Coronary artery (tissue), 2 donors: Measurements from ENCODE around the gene PRR23A.

Experiments
- DNase-seq: peaks from one replicate; pipeline ENCODE4 v3.0.0-alpha.2; 2017; ENCODE audit warnings: low spot score
- H3K27ac ChIP-seq, 2 donors: fragments of 200-600 bp; sonication (generic); one replicate each; pipeline ENCODE4 v1.5.1; 2016 to 2019
- H3K4me3 ChIP-seq: fragments of 200-600 bp; sonication (generic); 2 replicates; pipeline ENCODE4 v1.5.1; 2016; ENCODE audit warnings: mild to moderate bottlenecking, moderate library complexity
- CTCF ChIP-seq: fragments of 200-600 bp; sonication (generic); IDR thresholded peaks from one replicate; pipeline ENCODE4 v1.5.1; 2019; ENCODE audit warnings: antibody characterized with exemption

The PRR23A gene

GRCh38 chr3:139024968-139025367 lies 18.9 kb upstream of the PRR23A start:
- no peak for DNase-seq
- no peak for TF ChIP-seq CTCF
- H3K4me3 ChIP-seq, result no peak overlapping the region
- H3K27ac ChIP-seq, result no peak overlapping the region

DNA sequence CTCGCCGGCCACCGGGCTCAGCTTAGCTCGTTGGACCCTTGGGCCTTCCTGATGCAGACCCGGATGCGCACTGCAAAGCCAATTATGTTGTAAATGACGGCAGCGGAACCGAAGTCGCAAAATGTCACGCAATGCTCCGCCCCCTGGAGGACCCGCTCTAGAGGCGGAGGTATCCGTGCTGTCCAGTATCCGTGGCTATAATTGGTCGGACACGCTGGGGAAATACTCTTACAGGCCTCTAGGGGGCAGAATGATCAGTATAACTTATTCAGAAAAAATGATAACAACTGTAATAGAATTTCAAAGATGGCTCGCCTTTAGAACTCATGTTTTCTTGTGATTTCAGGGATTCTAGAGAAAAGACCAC lies 14.8 kb upstream of the PRR23A start, which contains the start of gene PRR23B:
PRR23B (minus strand) TSS at position 59 of the 367 bp plus-strand sequence. CDS start 265 bp downstream, outside the sequence.
- H3K27ac ChIP-seq, result no peak within 1 kb of the TSS
- H3K4me3 ChIP-seq, result no peak within 1 kb of the TSS
- DNase-seq, result no peak
- no peak for TF ChIP-seq CTCF

DNA sequence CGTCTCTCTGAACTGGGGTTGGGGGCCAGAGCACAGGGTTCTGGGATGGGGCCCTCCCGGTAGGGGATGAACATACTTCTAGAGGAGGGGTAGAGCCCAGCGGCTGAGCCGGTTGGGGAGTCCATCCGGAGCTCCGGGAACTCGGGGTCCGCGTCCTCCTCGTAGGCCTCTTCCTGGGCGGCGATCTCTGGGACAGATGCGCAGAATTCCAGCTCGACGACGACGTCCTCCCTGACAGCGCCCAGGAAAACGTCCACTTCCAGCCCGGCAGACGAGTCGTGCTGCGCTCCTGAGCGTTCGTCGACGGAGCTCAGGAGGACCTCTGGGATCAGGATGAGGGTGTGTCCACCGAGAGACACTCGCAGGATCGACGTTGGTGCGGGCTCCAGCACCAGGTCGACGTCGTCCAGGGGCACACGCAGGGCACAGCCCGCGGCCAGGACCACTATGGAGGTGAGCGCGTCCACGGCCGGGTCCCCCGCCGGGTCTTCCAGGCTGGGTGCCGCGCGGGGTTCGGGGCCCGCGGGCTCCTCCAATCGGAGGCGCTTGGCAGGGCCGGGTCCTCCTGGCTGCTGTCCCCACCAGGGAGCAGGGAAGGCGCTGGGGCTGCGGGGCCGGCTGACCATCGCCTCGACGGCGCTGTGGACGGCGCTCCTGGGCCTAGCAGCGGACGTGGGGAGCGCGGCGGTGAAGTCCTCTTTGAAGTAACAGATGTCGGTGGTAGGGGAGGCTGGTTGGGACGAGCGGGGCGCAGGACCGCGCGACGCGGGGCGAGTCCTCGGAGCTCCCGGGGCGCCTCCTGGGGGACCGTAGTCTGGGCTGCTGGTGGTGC lies 14.2 kb upstream of the PRR23A start:
- Histone ChIP-seq H3K4me3 (no peak overlapping the region), H3K27ac (no peak overlapping the region)
- DNase-seq, result no peak
- TF ChIP-seq CTCF, result no peak

- TF ChIP-seq CTCF, result no peak
- no peak for DNase-seq
- Histone ChIP-seq H3K27ac (no peak overlapping the region), H3K4me3 (no peak overlapping the region)
Measured at GRCh38 chr3:139016430-139017048, 10.5 kb upstream of the PRR23A start.

- no peak for DNase-seq
- no peak for TF ChIP-seq CTCF
- no peak overlapping the region for H3K27ac ChIP-seq
- H3K4me3 ChIP-seq, result no peak overlapping the region
Measured at GRCh38 chr3:139005356-139005993, 593 bp downstream of the PRR23A start.

- no peak for TF ChIP-seq CTCF
- H3K4me3 ChIP-seq, result no peak overlapping the region
- DNase-seq, result no peak
Measured at GRCh38 chr3:138995706-138996105, 10.4 kb downstream of the PRR23A start.

More at GRCh38 chr3:138995706-138996105, 10.4 kb downstream of the PRR23A start:
- H3K27ac ChIP-seq, result no peak overlapping the region
